ENCODE data around the gene MYO9B.
A peak's percentile ranks its signal among the peaks of the same experiment; 100 is the strongest.

Gene MYO9B

GRCh38 chr19:17211547-17212446 lies 136.2 kb downstream of the MYO9B start:
- Histone ChIP-seq H3K27me3 (ENCODE audit: insufficient read depth, low read length) (no peaks in the 10 kb centered on the region), H3K79me2 (ENCODE audit: insufficient read depth, low read length) (no peaks in the 10 kb centered on the region), H3K9me2 (ENCODE audit: low read depth, low read length) (no peaks in the 10 kb centered on the region), H4K20me1 (ENCODE audit: insufficient read depth, low read length) (no peaks in the 10 kb centered on the region), H3K4me1 (ENCODE audit: insufficient read depth, low read length, severe bottlenecking) (peaks cover 24% of the 10 kb centered on the region), H3K4me2 (ENCODE audit: low read length) (no peak overlapping the region), H3K9ac (ENCODE audit: low read length) (no peak overlapping the region), H3K9me3 (ENCODE audit: low read length) (no peaks in the 10 kb centered on the region), H2AFZ (ENCODE audit: low read length) (no peak overlapping the region), H3F3A (ENCODE audit: insufficient read depth, low read length) (no peaks in the 10 kb centered on the region), H3K4me3 (ENCODE audit: low read depth, low read length, poor library complexity, severe bottlenecking) (no peak overlapping the region), H3K27ac (ENCODE audit: low read depth, low read length, poor library complexity, severe bottlenecking) (no peak overlapping the region), H3K36me3 (ENCODE audit: insufficient read depth, low read length) (peaks cover 42% of the 10 kb centered on the region)
- TF ChIP-seq CTCF (IDR thresholded peaks at IDR 0.05; ENCODE audit: low read length), result no peak

- Histone ChIP-seq H3K4me2 (ENCODE audit: low read length) (no peak overlapping the region), H3K9me2 (ENCODE audit: low read depth, low read length) (no peaks in the 10 kb centered on the region), H2AFZ (ENCODE audit: low read length) (no peak overlapping the region), H4K20me1 (ENCODE audit: insufficient read depth, low read length) (no peaks in the 10 kb centered on the region), H3K9me3 (ENCODE audit: low read length) (no peaks in the 10 kb centered on the region), H3K4me1 (ENCODE audit: insufficient read depth, low read length, severe bottlenecking) (peaks cover 24% of the 10 kb centered on the region), H3K9ac (ENCODE audit: low read length) (no peak overlapping the region), H3K79me2 (ENCODE audit: insufficient read depth, low read length) (no peaks in the 10 kb centered on the region), H3K4me3 (ENCODE audit: low read depth, low read length, poor library complexity, severe bottlenecking) (no peak overlapping the region), H3K36me3 (ENCODE audit: insufficient read depth, low read length) (peaks cover 51% of the 10 kb centered on the region), H3F3A (ENCODE audit: insufficient read depth, low read length) (no peaks in the 10 kb centered on the region), H3K27me3 (ENCODE audit: insufficient read depth, low read length) (no peaks in the 10 kb centered on the region), H3K27ac (ENCODE audit: low read depth, low read length, poor library complexity, severe bottlenecking) (no peak overlapping the region)
- TF ChIP-seq CTCF (IDR thresholded peaks at IDR 0.05; ENCODE audit: low read length) (no peak), EZH2 (IDR thresholded peaks at IDR 0.05; ENCODE audit: borderline replicate concordance, low read length) (no peak)
These were observed 137.8 kb downstream of the MYO9B start for GRCh38 chr19:17213334-17213733.

- no peak overlapping the region for H2AFZ ChIP-seq (ENCODE audit: low read length)
- peak overlapping the region; percentile 84 for H3K27ac ChIP-seq (ENCODE audit: low read depth, low read length, poor library complexity, severe bottlenecking)
- H3K9me3 ChIP-seq (ENCODE audit: low read length), result no peaks in the 10 kb centered on the region
- no peaks in the 10 kb centered on the region for H4K20me1 ChIP-seq (ENCODE audit: insufficient read depth, low read length)
- TF ChIP-seq EZH2 (IDR thresholded peaks at IDR 0.05; ENCODE audit: borderline replicate concordance, low read length) (no peak), CTCF (IDR thresholded peaks at IDR 0.05; ENCODE audit: low read length) (no peak)
- peak overlapping the region; percentile 75 for H3K4me3 ChIP-seq (ENCODE audit: low read depth, low read length, poor library complexity, severe bottlenecking)
- no peaks in the 10 kb centered on the region for H3F3A ChIP-seq (ENCODE audit: insufficient read depth, low read length)
- peak overlapping the region; percentile 93 for H3K4me2 ChIP-seq (ENCODE audit: low read length)
- no peaks in the 10 kb centered on the region for H3K27me3 ChIP-seq (ENCODE audit: insufficient read depth, low read length)
- peaks cover 49% of the 10 kb centered on the region for H3K36me3 ChIP-seq (ENCODE audit: insufficient read depth, low read length)
- no peaks in the 10 kb centered on the region for H3K79me2 ChIP-seq (ENCODE audit: insufficient read depth, low read length)
- peaks cover 24% of the 10 kb centered on the region for H3K4me1 ChIP-seq (ENCODE audit: insufficient read depth, low read length, severe bottlenecking)
- no peaks in the 10 kb centered on the region for H3K9me2 ChIP-seq (ENCODE audit: low read depth, low read length)
- peak overlapping the region; percentile 80 for H3K9ac ChIP-seq (ENCODE audit: low read length)
These were observed 139.0 kb downstream of the MYO9B start for GRCh38 chr19:17214508-17215126.
